ENCODE measurements around the gene WASF2. TPM values are rescaled to one million over a fixed set of nuclear protein-coding genes. Genes with fewer than 3 reads are reported as not detected.
A peak's percentile ranks its signal among the peaks of the same experiment; 100 is the strongest.
"Not testable (repeated sequence)": the region's sequence is repeated elsewhere in the genome, so short reads cannot be mapped to it uniquely, and the experiment has no call there.

Gene WASF2
- total RNA-seq, 2 experiments from 2014 or later: 109 to 110 TPM

DNA sequence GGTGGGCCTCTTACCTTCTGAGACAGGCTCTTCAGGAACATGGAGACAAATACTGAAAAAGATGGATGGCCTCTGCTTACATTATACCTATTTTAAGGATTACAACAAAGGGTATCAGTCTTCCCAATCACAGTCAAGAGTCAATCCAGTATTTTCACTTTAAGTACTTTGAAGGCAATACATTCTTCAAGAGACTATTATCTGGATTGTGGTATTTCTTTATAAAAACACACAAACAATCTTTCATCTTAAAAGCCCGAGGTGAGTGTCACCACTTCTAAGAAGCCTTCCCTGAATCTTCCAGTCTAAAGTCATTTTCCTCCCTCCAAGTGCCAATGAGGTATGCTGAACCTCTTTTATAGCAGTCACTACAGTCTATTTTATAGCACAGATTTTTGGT lies 45.3 kb downstream of the WASF2 start:
- intact Hi-C loops (cut with micrococcal nuclease): loop anchor here (1.0 to 2.0 kb wide), 5 partner anchors 8 to 78 kb away; no protein-coding TSS in a partner anchor
- ChIA-PET CTCF (interaction anchor here (1.1 to 1.8 kb wide), 2 partner anchors 28 to 113 kb away, joined by 4 to 5 read pairs; no protein-coding TSS in a partner anchor), POLR2A (interaction anchor here (0.8 to 1.9 kb wide), 7 partner anchors 10 to 328 kb away, joined by 3 to 11 read pairs (median 5); partner anchors contain the start of gene STX12)
- H3K27me3 Mint-ChIP-seq: no peaks in the 10 kb centered on the region
- no peak for DNase-seq
- H3K27ac Mint-ChIP-seq: peak overlapping the region; percentile 88
- H3K36me3 Mint-ChIP-seq: peaks cover 19% of the 10 kb centered on the region
- H3K9me3 Mint-ChIP-seq: no peaks in the 10 kb centered on the region
- peaks cover 54% of the 10 kb centered on the region for H3K4me1 Mint-ChIP-seq (ENCODE audit: low read depth)
- H3K4me3 Mint-ChIP-seq: peak overlapping the region; percentile 3

- no peak for DNase-seq
- ChIA-PET POLR2A (no interaction called here), CTCF (interaction anchor here (1.0 to 3.4 kb wide), 2 partner anchors 23 to 393 kb away, joined by 3 to 17 read pairs; no protein-coding TSS in a partner anchor)
- Mint-ChIP-seq H3K9me3 (no peaks in the 10 kb centered on the region), H3K4me1 (ENCODE audit: low read depth) (peaks cover 60% of the 10 kb centered on the region), H3K27me3 (no peaks in the 10 kb centered on the region), H3K27ac (peak overlapping the region; percentile 46), H3K36me3 (peaks cover 10% of the 10 kb centered on the region), H3K4me3 (no peak overlapping the region)
- intact Hi-C loops (cut with micrococcal nuclease): no loop called here
Observed at GRCh38 chr1:27439150-27439549, 50.8 kb downstream of the WASF2 start.

DNA sequence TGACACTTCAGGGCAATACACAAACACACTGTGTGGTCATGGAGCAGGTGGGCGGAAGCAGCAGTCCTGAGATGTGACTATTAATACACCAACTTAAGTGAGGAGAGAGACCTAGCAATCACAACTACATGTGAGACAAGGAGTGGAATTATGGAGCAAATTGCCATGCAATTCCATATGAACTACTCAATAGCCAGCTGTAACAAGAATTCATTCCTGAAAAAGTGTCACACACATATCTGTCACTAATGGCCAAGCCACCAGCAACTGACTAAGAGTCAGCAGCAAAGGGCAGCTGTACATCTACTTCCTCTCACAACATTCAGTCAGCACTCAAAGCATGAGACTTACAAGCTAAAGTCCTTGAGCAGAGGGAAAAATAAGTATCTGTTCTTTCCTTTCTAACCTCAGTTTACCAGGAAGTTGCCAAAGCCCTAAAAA lies 51.3 kb downstream of the WASF2 start:
- H3K27ac Mint-ChIP-seq: peak overlapping the region; percentile 26
- no peaks in the 10 kb centered on the region for H3K9me3 Mint-ChIP-seq
- POLR2A ChIA-PET: no interaction called here

GRCh38 chr1:27436204-27437159 lies 53.5 kb downstream of the WASF2 start:
- intact Hi-C loops (cut with micrococcal nuclease): loop anchor here (1.0 kb wide), 1 partner anchor 9 kb away; no protein-coding TSS in a partner anchor
- H3K9me3 Mint-ChIP-seq: no peaks in the 10 kb centered on the region
- peaks cover 10% of the 10 kb centered on the region for H3K36me3 Mint-ChIP-seq
- ChIA-PET CTCF (interaction anchor here (0.7 to 2.2 kb wide), 10 partner anchors 9 to 172 kb away, joined by 3 to 9 read pairs (median 3); partner anchors contain the start of gene WASF2), POLR2A (interaction anchor here (1.6 kb wide), 1 partner anchor 9 kb away, joined by 4 read pairs; no protein-coding TSS in a partner anchor)
- peaks cover 73% of the 10 kb centered on the region for H3K4me1 Mint-ChIP-seq (ENCODE audit: low read depth)
- no peaks in the 10 kb centered on the region for H3K27me3 Mint-ChIP-seq
- peak overlapping the region; percentile 82 for H3K27ac Mint-ChIP-seq
- no peak overlapping the region for H3K4me3 Mint-ChIP-seq
- DNase-seq: no peak

More for the DNA sequence above, 51.3 kb downstream of the WASF2 start:
- CTCF ChIA-PET: interaction anchor here (0.6 to 3.4 kb wide), 6 partner anchors 9 to 393 kb away, joined by 3 to 17 read pairs (median 3); no protein-coding TSS in a partner anchor
- no peak for DNase-seq
- Mint-ChIP-seq H3K36me3 (peaks cover 10% of the 10 kb centered on the region), H3K4me1 (ENCODE audit: low read depth) (peaks cover 60% of the 10 kb centered on the region), H3K27me3 (no peaks in the 10 kb centered on the region), H3K4me3 (no peak overlapping the region)
- intact Hi-C loops (cut with micrococcal nuclease): no loop called here

DNA sequence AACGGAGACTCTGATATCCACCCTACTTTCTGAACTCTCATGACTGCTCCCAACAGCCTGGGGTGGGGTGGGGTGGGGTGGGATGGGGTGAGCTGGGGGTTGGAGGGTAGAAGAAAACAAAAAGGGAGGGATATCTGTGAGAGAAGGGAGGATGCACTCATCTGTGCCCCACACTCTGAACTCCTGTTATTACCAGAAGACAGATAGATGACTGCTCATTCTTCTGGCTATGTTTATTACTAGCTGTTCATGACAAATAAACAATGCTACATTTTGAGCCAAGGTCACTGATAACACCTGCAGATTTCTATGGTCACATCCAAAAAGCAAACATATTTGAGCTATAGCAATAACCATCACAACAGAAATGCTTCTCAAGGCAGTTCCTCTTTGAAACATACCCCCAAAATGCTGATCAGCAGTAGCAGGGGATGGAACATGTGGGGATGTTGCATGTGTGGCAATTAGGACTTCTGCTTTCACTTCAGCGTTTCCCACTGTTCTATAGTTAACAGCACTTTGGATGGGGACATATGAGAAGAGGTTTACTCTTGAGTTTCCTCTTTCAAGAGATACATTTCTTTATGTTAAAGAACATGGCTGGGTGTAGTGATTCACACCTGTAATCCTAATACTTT lies 54.3 kb downstream of the WASF2 start:
- CTCF ChIA-PET: interaction anchor here (1.3 to 2.2 kb wide), 5 partner anchors 12 to 133 kb away, joined by 3 to 9 read pairs (median 3); partner anchors contain the start of gene WASF2
- H3K9me3 Mint-ChIP-seq: no peaks in the 10 kb centered on the region
- peaks cover 10% of the 10 kb centered on the region for H3K36me3 Mint-ChIP-seq
- peak overlapping the region; percentile 73 for H3K27ac Mint-ChIP-seq
- no peaks in the 10 kb centered on the region for H3K27me3 Mint-ChIP-seq
- H3K4me1 Mint-ChIP-seq (ENCODE audit: low read depth): peaks cover 81% of the 10 kb centered on the region
- H3K4me3 Mint-ChIP-seq: no peak overlapping the region
- no peak for DNase-seq
- intact Hi-C loops (cut with micrococcal nuclease): loop anchor here (1.0 kb wide), 1 partner anchor 10 kb away; no protein-coding TSS in a partner anchor
- POLR2A ChIA-PET: interaction anchor here (1.6 kb wide), 1 partner anchor 10 kb away, joined by 4 read pairs; no protein-coding TSS in a partner anchor

DNA sequence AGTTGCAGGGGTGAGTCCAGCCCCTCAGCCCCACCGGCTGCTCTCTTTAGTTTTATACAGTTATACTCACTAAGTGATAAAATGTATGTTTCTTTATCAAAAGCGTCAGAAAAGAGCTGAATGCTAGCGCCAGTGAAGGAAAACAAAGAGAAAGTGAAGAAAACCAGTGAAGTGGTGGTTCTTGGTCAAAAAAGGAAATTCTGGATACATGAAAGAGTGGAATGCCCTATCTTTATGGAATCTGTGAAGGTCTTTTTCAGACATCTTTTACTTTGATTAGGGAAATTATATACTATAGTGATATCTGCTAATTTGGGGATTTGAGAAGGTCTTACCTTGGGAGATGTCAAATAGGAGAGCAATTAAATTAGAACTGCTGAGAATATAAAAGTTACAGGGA lies 56.3 kb downstream of the WASF2 start:
- H3K4me3 Mint-ChIP-seq: no peak overlapping the region
- peaks cover 85% of the 10 kb centered on the region for H3K4me1 Mint-ChIP-seq (ENCODE audit: low read depth)
- intact Hi-C loops (cut with micrococcal nuclease): no loop called here
- peaks cover 1% of the 10 kb centered on the region for H3K36me3 Mint-ChIP-seq
- ChIA-PET POLR2A (interaction anchor here (1.0 kb wide), 1 partner anchor 9 kb away, joined by 3 read pairs; no protein-coding TSS in a partner anchor), CTCF (no interaction called here)
- H3K27me3 Mint-ChIP-seq: no peaks in the 10 kb centered on the region
- H3K9me3 Mint-ChIP-seq: no peaks in the 10 kb centered on the region
- no peak for DNase-seq
- H3K27ac Mint-ChIP-seq: no peak overlapping the region

DNA sequence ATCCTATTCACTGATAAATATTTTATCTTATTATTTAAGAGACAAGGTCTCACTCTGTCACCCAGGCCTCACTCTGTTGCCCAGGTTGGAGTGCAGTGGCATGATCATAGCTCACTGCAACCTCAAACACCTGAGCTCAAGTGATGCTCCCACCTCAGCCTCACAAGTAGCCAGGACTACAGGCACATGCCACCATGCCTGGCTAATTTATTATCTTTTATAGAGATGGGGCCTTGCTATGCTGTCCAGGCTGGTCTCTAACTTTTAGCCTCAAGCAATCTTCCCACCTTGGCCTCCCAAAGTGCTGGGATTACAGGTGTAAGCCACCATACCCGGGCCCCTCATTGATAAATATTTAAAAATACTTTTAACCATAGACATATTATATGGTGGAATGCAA lies 57.2 kb downstream of the WASF2 start:
- intact Hi-C loops (cut with micrococcal nuclease); H3K27me3 Mint-ChIP-seq; CTCF ChIA-PET; H3K36me3 Mint-ChIP-seq; POLR2A ChIA-PET; H3K4me3 Mint-ChIP-seq; H3K9me3 Mint-ChIP-seq; H3K27ac Mint-ChIP-seq; DNase-seq: not testable (repeated sequence)
- H3K4me1 Mint-ChIP-seq (ENCODE audit: low read depth): peaks cover 85% of the 10 kb centered on the region

- CTCF ChIA-PET: no interaction called here
- intact Hi-C loops (cut with micrococcal nuclease): no loop called here
- Mint-ChIP-seq H3K9me3 (no peaks in the 10 kb centered on the region), H3K27me3 (no peaks in the 10 kb centered on the region), H3K27ac (peak overlapping the region; percentile 81), H3K4me3 (no peak overlapping the region), H3K4me1 (ENCODE audit: low read depth) (peaks cover 84% of the 10 kb centered on the region), H3K36me3 (peaks cover 12% of the 10 kb centered on the region)
- POLR2A ChIA-PET: interaction anchor here (0.6 kb wide), 1 partner anchor 13 kb away, joined by 3 read pairs; no protein-coding TSS in a partner anchor
- no peak for DNase-seq
Observed at GRCh38 chr1:27431601-27431940, 58.4 kb downstream of the WASF2 start.

- H3K4me1 Mint-ChIP-seq (ENCODE audit: low read depth): peaks cover 81% of the 10 kb centered on the region
- no peak for DNase-seq
- peaks cover 14% of the 10 kb centered on the region for H3K36me3 Mint-ChIP-seq
- H3K27ac Mint-ChIP-seq: peak overlapping the region; percentile 81
- ChIA-PET CTCF (interaction anchor here (0.7 to 2.5 kb wide), 5 partner anchors 13 to 176 kb away, joined by 3 to 11 read pairs (median 4); no protein-coding TSS in a partner anchor), POLR2A (interaction anchor here (0.6 to 0.9 kb wide), 2 partner anchors 13 to 59 kb away, joined by 3 read pairs; partner anchors contain the start of gene WASF2)
- H3K27me3 Mint-ChIP-seq: no peaks in the 10 kb centered on the region
- no peaks in the 10 kb centered on the region for H3K9me3 Mint-ChIP-seq
- intact Hi-C loops (cut with micrococcal nuclease): no loop called here
- no peak overlapping the region for H3K4me3 Mint-ChIP-seq
Observed at GRCh38 chr1:27430903-27431600, 58.9 kb downstream of the WASF2 start.

GRCh38 chr1:27429029-27429425 lies 60.9 kb downstream of the WASF2 start:
- ChIA-PET CTCF (interaction anchor here (0.6 to 2.5 kb wide), 9 partner anchors 9 to 178 kb away, joined by 3 to 11 read pairs (median 4); no protein-coding TSS in a partner anchor), POLR2A (interaction anchor here (0.9 to 1.5 kb wide), 3 partner anchors 9 to 17 kb away, joined by 4 read pairs; no protein-coding TSS in a partner anchor)
- Mint-ChIP-seq H3K27me3 (no peaks in the 10 kb centered on the region), H3K4me3 (peak overlapping the region; percentile 75), H3K36me3 (peaks cover 20% of the 10 kb centered on the region), H3K4me1 (ENCODE audit: low read depth) (peaks cover 72% of the 10 kb centered on the region), H3K9me3 (no peaks in the 10 kb centered on the region), H3K27ac (peak overlapping the region; percentile 85)
- intact Hi-C loops (cut with micrococcal nuclease): no loop called here
- DNase-seq: no peak

All from activated CD4-positive, alpha-beta memory T cell treated with anti-CD3 and anti-CD28 coated beads for 36 hours (primary cell).